HTERT RPE-1 (cell line): ENCODE results near the gene ANK2.

Experiments used
- in situ Hi-C: fragments of 300-500 bp; cut with MboI; formaldehyde crosslinking; loops from 4 replicates; pipeline ENCODE4 v1.14.3; 2020; ENCODE audit warnings: low sequenced_read_pairs

ANK2 gene

GRCh38 chr4:113325876-113326615 is 276.6 kb downstream of the ANK2 start:
- in situ Hi-C loops, result no loop called here

DNA sequence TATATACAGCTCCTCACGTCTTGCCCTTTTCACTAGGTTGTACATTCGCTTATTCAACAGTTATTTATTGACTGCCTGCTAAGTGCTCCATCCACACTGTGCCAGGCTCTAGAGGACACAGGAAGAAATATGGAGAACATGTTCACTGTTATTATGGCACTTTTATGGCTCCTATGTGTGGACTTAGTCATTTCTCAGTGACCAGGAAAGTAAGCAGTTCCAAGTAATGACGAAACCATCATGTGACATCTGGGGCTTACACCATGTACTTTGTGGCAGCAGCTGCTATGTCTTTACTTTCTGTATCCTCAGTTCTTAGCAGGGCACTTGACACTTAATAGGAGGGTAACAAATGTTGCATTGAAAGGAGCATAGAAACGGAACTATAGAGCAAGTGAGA is 278.0 kb downstream of the ANK2 start:
- in situ Hi-C loops, result no loop called here

GRCh38 chr4:113328514-113328913 is 279.1 kb downstream of the ANK2 start:
- in situ Hi-C loops, result no loop called here

GRCh38 chr4:113330200-113330599 is 280.7 kb downstream of the ANK2 start:
- in situ Hi-C loops, result no loop called here

- in situ Hi-C loops, result no loop called here
Observed at GRCh38 chr4:113331811-113332210, 282.4 kb downstream of the ANK2 start.

DNA sequence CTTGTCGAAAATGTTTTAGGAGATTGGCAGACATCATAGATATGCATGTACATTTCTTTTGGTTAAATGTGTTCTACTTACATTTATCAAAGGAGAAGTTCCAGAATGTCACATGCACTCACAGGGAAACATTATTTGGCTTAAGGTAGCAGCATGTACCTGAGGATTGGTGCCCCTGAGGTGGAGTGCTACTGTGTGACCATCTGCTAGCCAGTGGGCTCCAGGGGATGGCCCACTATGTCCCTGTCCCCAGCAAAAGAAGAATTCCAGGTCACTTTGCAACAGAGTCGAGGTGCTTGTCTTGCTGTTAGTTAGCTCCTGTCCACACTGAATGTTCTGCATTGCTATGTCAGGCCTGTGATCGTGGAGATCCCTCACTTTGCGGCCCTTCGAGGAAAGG is 283.2 kb downstream of the ANK2 start:
- in situ Hi-C loops, result no loop called here

GRCh38 chr4:113335746-113336145 is 286.3 kb downstream of the ANK2 start:
- in situ Hi-C loops, result no loop called here

DNA sequence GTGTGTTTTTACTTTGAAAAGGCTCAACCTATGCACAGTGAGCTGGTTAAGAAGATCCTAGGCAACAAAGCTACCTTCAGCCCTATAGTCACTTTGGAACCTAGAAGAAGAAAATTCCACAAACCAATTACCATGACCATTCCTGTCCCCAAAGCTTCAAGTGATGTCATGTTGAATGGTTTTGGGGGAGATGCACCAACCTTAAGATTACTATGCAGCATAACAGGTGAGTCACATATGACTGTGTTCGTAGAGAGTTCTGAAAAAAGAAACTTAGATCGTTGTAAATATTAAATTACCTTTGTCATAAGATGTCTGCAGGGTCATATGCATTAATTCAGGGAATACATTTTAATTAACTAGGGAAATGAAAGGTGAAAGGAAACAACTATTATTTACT is 287.1 kb downstream of the ANK2 start:
- in situ Hi-C loops, result no loop called here

GRCh38 chr4:113339430-113339813 is 290.0 kb downstream of the ANK2 start:
- in situ Hi-C loops, result no loop called here

DNA sequence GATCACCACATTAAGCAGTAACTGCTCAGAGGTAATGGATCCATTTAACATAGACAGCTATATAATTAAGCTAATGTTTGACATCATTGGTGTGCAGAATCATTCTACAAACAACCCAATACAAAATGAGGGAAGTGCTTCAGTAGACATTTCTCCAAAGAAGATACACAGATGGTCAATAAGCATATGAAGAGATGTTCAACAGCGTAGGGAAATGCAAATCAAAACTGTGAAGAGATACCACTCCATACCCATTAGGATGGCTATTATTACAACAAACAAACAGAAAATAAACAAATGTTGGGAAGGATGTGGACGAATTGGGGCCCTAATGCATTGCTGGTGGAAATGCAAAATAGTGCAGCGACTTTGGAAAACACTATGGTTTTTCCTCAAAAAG is 294.6 kb downstream of the ANK2 start:
- in situ Hi-C loops, result no loop called here

DNA sequence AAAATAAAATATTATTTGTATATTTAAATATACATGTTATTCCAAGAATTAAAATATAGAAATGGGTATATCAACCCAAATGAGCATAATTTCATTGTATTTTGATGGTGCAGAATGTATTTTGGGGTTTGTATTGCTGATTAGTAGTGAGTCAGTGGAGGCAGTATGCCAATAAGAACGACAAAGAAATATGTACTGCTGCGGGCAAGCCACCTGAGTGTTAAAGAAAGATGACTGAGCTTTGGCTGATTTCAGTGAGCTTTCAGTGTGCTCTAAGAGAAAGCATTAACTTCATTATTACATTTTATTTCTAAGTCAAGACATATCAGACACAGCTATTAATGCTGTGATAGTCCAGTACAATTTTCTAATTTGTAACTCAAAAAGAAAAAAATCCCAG is 297.8 kb downstream of the ANK2 start:
- in situ Hi-C loops, result no loop called here

- in situ Hi-C loops, result no loop called here
Observed at GRCh38 chr4:113349430-113349829, 300.0 kb downstream of the ANK2 start.

- in situ Hi-C loops, result no loop called here
Observed at GRCh38 chr4:113350576-113350975, 301.1 kb downstream of the ANK2 start.

DNA sequence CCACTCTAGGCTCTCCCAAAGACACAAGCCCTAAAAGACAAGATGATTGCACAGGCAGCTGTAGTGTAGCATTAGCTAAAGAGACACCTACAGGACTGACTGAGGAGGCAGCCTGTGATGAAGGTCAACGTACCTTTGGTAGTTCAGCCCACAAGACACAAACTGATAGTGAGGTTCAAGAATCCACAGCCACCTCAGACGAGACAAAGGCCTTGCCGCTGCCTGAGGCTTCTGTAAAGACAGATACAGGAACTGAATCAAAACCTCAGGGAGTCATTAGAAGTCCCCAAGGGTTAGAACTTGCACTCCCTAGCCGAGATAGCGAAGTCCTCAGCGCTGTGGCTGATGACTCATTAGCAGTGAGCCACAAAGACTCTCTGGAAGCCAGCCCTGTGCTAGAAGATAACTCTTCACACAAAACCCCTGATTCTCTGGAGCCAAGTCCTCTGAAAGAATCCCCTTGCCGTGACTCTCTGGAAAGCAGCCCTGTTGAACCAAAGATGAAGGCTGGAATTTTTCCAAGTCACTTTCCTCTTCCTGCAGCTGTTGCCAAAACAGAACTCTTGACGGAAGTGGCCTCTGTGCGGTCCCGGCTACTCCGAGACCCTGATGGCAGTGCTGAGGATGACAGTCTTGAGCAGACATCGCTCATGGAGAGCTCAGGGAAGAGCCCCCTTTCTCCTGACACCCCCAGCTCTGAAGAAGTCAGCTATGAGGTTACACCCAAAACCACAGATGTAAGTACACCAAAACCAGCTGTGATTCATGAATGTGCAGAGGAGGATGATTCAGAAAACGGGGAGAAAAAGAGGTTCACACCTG is 306.3 kb downstream of the ANK2 start:
- in situ Hi-C loops, result no loop called here

DNA sequence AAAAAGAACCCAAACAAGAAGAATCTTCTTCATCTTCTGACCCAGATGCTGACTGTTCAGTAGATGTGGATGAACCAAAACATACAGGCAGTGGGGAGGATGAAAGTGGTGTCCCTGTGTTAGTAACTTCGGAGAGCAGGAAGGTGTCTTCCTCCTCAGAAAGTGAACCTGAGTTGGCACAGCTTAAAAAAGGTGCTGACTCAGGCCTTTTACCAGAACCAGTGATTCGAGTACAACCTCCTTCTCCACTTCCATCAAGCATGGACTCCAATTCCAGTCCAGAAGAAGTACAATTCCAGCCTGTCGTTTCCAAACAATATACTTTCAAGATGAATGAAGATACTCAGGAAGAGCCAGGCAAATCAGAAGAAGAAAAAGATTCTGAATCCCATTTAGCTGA is 307.0 kb downstream of the ANK2 start:
- in situ Hi-C loops, result no loop called here

DNA sequence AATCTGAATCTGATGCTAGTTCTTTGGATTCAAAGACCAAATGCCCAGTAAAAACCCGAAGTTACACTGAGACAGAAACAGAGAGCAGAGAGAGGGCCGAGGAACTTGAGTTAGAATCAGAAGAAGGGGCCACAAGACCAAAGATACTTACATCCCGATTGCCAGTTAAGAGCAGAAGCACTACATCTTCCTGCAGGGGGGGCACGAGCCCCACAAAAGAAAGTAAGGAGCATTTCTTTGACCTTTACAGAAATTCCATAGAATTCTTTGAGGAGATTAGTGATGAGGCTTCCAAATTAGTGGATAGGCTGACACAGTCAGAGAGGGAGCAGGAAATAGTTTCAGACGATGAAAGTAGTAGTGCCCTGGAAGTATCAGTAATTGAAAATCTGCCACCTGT is 309.3 kb downstream of the ANK2 start:
- in situ Hi-C loops, result no loop called here

- in situ Hi-C loops, result no loop called here
Observed at GRCh38 chr4:113365377-113365776, 315.9 kb downstream of the ANK2 start.

DNA sequence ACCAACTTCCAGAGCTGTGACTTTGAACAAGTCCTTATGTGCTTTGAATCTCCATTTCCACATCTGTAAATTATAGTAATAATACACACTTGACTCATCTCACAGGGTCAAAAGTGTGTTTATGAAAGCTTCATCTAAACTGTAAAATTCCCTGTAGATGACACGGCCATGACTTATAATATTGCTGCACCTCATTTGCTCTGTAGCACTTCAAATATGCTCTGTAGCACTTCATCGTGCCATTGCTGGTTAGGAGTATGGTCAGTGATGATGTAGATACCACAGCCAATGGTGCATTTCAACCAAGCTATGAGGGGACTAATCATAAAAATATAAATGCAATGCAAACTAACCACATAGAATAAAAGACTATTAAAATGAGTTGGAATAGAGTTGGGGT is 318.6 kb downstream of the ANK2 start:
- in situ Hi-C loops, result no loop called here

DNA sequence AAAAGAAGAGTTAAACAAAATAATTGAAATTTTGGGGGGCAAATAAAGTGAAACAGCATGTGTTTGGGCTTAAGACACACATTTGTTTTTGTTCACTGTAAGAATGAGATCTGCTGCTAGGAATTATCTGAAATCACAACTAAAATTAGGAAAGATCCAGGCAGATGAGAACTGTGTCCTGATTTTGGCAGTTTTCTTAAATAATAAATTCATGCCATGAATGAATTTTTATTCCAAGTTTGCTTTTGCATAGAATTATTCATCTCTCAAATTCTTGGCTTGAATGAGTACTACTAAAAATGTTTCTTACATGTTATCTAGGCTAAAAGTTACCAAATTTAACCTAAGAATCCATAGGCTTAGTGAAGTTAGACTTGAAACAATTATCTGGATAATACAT is 321.7 kb downstream of the ANK2 start:
- in situ Hi-C loops, result no loop called here

DNA sequence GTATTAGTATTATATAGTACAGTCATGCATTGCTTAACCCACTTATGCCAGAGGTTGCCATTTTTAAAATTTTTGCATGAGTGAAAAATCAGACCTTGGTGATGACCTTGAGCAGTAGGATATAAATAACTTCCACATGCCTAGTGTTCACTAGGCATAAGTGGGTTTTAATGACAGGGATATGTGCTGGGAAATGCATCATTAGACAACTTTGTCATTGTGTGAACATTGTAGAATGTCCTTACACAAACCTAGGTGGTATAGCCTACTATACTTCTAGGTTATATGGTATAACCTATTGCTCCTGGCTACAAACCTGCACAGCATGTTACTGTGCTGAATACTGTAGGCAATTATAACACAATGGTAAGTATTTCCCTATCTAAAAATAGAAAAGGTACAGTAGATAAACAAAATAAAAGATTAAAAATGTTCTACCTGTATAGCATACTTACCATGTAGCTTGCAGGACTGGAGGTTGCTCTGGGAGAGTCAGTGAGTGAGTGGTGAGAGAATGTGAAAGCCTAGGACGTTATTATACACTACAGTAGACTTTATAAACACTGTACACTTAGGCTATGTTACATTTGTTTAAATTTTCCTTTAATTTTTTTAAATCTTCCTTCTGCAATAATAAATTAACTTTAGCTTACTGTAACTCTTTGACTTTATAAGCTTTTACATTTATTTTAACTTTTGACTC is 326.7 kb downstream of the ANK2 start:
- in situ Hi-C loops, result no loop called here

DNA sequence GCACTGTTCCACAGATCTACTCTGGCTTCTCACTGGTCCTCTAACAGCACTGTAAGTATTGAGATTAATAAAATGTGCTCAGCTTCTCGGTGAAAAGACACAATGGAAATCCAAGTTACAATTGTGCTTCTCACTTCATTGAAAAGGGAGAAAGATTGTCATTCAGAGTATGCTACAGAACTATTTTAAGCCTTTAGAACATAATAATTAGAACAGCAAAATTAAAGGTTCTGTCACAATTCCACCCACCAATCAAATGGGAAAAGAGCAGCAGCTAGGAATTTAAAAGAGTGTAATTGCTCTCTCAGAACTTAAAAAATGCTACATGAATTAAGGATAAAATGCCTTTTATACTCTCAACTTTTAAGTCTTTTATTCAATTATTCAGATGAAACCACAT is 329.4 kb downstream of the ANK2 start:
- in situ Hi-C loops, result no loop called here

DNA sequence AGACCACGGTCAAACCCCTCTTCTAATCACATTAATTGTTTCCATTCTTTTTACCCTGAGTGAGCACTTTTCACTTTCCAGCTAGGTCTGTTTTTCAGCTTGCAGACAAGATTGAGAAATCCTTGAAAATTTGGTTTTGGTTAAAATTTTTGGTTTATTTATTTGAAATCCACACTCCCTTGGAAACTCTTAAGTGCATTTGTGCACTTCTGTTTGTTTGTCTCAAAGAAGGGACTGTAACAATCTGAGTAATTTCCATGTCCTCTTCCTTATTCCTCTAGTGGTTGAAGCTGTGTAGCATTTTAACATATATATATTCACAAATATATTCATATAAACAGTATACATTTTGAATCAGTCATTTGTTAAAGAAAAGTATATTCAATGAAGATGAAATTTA is 333.3 kb downstream of the ANK2 start:
- in situ Hi-C loops, result no loop called here
